ENCODE data around the gene SMCP.

SMCP gene

DNA sequence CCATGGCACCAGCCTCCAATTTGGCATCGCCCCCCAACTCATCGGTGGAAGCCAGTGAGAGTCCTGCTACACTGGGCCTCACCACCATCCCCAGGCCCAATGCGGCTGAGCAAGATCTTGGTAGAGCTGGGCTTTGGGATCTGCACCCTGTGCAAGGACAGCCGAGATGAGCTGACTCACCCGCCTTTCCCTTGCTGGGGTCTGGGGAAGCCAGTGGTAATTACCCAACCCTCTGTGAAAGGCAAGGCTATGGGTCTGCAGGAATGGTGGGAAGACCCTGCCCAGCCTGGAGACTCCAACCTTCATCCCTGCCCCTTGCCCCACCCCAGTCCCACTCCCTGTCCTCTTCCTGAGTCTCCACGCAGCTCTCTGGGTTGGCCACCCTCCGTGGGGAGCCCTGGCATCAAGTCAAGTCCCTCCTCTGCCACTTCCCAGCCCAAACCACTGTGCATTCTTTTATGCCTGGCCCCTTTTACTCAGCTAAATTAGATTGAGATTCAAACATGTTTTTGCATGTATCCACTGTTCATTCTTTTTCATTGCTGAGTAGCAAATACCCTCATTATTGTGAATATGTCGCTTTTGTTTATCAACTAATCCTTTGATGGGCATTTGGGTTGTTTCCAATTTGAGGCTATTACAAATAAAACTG is 8.8 kb downstream of the SMCP start:
- peak; percentile 31 for DNase-seq

DNA sequence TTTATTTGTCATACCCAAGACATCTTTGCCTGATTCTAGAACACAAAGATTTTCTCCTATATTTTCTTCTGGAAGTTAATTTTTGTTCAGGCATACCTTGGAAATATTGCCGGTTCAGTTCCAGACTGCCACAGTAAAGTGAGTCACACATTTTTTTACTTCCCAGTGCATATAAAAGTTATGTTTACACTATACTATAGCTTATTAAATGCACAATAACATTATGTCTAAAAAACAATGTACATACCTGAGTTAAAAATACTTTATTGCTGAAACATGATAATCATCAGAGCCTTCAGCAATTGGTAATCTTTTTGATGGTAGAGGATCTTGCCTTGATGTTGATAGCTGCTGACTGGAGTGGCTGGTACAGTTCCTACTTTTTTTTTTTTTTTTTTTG is 10.0 kb downstream of the SMCP start:
- no peak for DNase-seq

DNA sequence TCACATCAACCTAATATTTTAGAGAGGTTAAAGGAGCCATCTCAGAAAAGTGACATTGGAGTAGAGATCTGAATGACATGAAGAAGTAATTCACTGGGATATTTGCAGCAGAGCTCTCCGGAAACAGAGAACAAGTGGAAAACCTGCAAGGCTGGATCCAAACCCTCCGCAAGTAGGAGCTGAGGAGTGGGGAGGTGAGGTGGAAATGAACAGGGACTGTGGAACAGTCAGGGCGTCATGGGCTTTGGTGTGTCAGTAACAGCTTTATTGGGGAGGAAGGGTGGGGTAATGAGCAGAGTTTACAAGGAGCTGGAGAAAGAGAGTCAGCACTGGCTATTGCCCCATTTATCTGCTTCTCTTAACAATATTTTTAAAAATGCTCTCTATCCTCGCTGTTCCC is 20.9 kb downstream of the SMCP start:
- DNase-seq = no peak

DNA sequence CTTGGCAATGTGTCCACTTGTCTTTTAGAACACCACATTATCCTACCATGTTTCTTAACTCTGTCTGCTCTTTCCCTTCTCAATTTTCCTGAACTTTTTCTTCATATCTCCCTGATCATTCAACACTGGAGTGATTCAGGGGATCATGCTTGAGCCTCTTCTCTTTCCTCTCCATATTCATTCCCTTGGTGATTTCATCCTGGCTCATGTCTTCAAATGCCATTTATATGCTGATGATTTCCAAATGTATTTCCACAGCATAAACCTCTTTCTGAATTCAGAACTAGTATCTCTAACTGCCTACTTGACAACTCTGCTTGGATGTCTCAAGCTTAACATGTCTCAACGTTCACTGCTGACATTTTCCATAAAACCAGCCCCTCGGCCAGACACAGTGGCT is 21.8 kb downstream of the SMCP start:
- DNase-seq = no peak

DNA sequence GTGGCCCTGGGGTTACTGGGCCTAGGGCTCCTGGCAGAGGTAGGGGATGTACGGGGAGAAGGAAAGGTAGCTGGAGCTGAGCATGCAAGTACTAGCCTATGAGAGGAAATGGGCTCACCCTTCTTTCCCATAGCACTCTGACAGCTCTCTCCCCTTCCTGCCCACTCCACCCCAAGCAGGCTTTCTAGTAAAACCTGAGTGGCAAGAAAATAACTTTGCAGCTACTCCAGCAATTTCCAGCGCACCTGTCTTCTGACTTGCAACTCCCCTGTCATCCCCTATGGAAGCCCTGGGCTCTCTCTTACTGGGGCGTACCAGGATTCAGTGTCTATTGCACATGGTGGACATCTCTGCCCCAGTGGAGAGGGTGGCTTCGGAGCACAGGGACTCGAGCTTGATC is 23.5 kb downstream of the SMCP start:
- no peak for DNase-seq

DNA sequence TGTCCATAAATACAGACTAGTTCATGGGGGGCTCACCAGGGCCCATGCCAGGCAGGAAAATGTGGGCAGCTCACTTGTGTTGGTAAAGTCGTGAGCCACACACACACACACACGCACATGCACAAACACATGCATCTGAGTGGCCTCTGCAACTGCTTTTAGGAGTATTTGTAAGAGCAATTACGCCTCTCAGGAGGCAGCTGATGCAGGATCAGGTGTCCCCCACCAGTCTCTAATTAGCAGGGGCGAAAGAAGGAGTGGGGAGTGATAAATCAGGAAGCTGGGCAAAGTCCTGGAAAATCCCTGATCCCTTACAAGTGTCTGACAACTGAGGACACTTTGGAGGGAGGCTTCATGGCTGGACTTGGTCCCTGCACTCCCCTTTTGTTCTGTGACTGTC is 24.5 kb downstream of the SMCP start:
- DNase-seq = no peak

DNA sequence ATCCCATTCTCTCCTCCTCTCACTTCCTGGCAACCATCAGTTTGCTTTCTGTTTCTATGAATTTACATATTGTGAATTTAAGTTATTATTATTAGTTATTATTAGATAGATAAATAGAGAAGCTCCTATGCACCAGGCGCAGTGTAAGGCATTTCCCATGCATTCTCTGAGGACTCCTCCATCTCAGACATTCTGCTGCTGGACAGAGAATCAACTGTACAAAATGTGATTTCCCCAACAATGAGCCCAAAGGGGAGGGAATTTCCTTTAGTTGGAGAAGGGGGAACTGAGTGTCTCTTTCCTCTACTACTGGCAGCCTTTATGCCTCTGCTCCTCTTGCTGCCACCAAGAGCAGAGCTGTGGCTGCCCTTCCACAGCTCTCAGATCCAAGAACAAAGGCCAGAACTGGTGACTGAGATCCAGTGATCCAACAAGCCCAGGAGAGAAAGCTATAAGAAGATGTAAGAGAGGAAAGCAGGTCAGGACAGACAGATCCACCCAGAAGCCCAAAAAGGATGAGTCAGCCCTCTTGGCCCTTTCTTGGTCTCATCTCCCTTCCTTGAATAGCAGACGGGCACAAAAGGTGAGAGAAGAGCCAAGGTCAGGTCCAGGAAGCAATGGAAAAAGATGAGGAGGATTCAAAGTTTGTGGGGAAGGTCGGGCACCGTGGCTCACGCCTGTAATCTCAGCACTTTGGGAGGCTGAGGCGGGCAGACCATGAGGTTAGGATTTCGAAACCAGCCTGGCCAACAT is 26.7 kb downstream of the SMCP start:
- no peak for DNase-seq

DNA sequence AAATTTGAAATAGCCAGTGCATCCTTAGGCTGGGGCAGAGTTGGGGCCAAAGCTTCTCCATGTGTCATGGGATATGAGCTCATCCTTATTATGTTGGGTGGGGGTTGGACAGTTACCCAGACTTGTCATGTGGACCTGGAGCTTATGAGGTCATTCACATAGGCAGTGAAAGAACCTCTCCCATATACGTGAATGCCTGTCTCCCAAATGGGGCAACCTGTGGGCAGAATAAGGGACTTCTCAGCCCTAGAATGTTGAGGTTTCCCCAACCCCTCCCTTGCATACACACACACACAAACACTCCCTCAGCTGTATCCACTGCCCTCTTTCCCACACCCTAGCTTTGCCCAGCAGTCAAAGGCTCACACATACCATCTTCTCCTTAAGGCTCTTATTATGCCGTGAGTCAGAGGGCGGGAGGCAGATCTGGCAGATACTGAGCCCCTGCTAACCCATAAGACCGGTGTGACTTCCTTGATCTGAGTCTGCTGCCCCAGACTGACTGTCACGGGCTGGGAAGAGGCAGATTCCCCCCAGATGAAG is 28.0 kb downstream of the SMCP start:
- peak; percentile 75 for DNase-seq

DNA sequence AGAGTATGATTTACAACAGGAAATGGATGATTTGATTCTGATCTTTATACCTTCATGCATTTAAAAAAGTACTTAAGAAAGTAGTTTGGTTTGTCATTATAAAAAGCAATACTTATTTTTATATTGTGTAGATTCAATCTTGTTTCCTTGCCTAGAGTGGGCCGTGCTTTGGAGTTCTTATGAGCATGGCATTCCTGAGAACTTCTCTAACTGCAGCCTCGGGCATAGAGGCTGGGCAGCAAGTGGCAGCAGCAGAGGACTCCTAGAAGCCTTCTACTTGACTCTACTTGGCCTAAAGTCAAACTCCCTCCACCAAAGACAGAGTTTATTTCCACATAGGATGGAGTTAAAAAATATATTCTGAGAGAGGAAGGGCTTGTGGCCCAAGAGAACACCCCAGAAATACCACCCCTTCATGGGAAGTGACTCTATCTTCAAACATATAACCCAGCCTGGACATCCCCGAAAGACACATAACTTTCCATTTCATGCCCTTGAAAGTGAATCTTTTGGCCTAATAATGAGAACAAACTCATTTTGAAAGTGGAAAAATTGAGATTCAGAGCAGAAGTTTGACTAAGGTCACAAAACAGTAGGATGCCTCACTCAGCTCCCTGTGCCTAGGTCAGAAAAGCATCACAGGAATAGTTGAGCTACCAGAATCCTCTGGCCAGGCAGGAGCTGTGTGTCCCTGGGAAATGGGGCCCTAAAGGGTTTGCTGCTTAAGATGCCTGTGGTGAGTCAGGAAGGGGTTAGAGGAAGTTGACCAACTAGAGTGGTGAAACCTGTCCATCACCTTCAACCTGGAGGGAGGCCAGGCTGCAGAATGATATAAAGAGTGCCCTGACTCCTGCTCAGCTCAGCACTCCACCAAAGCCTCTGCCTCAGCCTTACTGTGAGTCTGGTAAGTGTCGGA is 29.8 kb downstream of the SMCP start, which contains the start of gene IVL:
TSS of gene IVL (plus strand) at position 861 of the 916 bp plus-strand sequence. CDS start 1,252 bp downstream, outside the sequence.
- no peak for DNase-seq

DNA sequence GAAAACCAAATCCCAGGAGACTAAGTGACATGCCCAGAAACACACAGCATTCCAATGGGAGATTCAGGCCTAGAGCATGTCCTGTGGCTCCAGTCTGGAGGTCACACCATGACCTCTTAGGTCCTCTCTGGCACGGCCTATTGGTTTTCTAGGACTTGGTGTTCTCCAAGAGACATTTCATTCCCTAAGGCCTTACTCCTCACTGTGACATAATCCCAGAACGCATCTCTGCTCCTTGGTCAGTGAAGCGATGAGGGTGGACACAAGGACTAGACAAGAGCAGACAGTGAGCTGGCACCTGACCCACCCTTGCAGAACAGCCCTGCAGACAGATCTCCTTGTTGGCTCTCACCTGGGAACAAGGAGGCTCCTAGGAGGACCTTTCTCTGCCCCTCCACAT is 31.1 kb downstream of the SMCP start:
- DNase-seq = no peak

DNA sequence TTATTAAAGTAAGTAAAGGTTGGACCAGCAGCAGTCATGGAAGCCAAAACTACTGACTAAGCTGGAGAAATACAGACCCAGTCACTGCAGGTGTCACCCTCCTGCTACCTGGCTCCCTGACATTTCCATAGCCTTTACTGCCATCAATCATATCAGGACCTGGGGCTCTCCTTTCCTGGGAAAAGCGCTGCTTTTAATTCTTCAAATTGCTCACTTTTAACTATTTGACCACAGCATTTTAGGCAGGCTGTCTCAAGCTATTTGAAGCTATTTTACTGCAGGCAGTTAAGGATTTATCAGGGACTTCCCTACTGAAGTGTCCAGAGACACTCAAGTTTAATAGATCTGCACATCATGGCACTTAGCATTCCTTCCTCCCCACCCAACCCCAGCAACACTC is 34.3 kb downstream of the SMCP start:
- no peak for DNase-seq

DNA sequence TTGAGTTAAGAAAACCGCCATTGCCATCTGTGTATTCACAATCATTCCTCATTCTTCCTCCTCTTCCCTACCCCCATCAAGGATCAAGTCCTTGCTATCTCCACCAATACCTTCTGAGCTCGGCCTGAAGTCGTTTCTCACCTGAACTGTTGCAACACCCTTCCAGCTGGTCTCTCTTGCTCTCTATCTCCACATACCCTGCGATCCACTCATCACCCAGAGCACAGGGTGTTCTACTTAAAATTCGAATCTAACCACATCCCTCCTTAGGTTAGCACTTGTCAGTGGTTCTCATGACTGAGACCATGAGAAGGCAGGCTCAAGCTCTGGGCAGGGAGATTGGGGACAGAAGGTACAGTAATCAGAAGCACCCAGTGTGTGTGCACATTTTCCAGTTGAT is 34.8 kb downstream of the SMCP start:
- no peak for DNase-seq

DNA sequence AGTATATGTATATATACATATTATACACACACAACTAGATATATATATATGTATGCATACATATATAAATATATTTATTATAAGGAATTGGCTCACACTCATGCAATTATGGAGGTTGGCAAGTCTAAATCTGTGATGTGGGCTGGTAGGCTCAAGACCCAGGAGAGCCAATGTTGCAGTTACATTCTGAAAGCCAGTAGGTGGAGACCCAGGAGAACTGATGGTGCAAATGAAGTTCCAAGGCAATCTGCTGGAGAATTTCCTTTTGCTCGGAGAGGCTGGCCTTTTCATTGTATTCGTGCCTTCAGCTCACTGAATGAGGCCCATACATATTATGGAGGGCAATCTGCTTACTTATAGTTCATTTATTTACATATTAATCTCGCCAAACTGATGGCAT is 39.7 kb downstream of the SMCP start:
- DNase-seq = no peak

DNA sequence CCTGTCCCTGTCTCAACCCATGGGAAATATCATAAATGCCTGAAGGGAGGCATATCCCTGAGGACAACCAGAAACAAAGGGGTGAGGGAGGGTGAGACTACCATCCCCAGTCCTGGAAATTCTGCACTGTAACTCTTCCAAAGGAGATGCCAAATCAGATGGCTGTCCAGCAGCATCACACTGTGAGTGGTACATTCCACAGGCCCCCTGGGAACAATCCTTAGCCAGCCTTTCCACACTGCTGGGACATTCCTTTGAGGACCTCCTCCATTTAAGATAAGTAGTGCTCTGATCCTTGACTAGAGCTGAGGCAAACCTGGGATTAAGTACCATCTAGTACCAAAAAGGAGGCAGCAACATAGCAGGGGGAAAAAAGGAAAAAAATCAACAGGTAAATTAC is 40.9 kb downstream of the SMCP start:
- peak; percentile 42 for DNase-seq

DNA sequence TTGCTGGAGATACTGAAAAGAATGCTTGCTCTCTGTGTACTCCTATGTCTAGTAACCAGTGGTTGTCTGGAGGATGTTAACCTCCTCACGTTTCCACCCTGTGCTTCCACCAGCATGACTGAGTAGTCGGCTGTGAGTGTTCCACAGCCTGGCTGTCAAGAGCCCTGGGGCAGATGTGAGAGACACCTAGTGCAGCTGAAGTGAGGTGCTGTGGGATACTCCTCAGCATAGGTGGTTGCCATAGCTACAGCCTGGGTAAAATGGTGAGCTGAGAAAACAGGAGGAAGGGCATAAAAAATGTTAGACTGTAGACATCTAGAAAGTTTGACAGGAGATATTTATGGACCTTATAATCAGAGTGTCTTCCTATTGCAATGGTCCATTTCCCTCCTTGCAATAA is 46.1 kb downstream of the SMCP start:
- no peak for DNase-seq

DNA sequence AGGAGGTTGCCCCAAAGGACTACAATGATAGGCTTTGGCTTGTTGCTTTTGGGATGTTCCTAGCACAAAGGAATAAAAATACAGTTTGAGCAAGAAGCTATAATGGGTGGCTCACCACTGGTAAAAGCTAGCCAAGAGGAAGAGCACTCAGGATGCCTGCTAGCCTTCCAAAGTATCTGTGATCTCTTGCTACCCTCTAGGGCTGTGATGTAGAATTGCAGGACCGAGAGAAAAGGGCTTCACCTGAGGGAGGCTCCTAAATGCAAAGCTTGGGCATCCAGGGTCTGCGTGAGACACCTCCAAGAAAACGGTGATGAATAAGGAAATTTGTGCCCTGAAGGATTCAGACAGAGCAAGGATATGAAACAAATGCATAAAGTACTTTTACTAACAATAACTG is 48.0 kb downstream of the SMCP start:
- peak; percentile 35 for DNase-seq

DNA sequence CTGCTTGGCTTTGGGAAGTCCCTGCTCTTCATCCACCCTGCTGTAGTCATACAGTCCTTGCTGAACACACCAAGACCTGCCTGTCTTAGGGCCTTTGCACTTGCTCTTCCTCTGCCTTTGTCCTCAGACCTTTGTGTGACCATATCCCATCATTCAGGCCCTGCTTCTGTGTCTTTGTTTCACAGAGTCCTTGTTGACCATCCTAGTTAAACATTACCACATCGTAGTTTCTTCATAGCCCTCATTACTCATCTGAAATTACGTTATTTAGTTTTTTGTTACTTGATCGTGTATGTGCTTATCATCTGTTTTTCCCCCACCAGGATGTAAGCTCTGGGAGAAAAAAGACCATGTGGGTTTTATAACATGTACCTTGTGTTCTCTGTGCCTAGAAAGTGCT is 50.5 kb downstream of the SMCP start:
- no peak for DNase-seq

DNA sequence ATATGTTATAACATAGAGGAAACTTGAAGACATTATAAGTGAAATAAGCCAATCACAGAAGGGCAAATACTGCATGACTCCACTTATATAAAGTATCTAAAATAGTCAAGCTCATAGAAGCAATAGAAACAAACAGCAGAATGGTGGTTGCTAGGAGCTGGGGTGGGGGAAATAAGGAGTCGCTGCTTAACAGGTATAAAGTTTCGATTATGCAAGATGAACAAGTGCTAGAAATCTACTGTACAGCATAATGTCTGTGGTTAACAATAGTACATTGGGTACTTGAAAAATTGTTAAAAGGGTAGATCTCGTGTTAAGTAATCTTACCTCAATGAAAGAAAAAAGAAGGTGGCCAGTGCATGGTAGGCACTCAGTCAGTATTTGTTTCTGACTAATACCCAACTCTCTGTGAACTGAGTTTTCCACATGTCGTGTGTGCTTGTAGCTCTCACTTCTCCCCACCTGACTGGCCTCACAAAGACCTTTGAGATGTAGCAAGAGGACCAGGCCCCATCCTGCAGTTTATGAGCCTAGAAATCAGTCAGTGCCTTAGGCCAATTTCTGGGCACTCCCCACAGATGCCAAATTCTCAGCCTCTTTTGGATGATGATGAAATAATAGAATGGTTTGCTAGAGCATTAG is 54.2 kb downstream of the SMCP start:
- DNase-seq = no peak

DNA sequence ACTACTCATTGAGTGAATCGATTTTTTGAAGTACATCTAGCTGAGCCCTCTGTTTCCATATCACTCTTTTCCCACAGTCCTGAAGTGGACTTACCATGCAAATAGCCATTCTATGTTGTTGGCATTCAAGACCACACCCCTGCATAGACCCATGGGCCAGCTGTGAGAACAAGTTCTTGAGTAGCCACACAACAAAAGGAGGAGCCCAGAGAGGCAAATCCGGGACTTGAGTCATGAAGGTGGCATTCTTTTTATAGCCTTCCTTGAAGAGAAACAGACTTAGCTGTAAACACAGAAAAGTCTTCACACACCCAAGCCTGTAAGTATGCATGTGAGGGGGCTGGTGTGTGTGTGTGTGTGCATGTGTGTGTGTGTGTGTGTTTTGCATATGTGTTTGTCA is 55.1 kb downstream of the SMCP start:
- no peak for DNase-seq
